Measurements from ENCODE around the gene ABCC4.

ABCC4 gene

GRCh38 chr13:95233026-95233635 lies 68.1 kb downstream of the ABCC4 start:
- in situ Hi-C loops (cut with MboI; ENCODE audit: low sequenced_read_pairs), result no loop called here

- in situ Hi-C loops (cut with MboI; ENCODE audit: low sequenced_read_pairs), result no loop called here
Observed at GRCh38 chr13:95231393-95231792, 69.9 kb downstream of the ABCC4 start.

- in situ Hi-C loops (cut with MboI; ENCODE audit: low sequenced_read_pairs), result no loop called here
Observed at GRCh38 chr13:95229855-95230254, 71.4 kb downstream of the ABCC4 start.

GRCh38 chr13:95228130-95228529 lies 73.1 kb downstream of the ABCC4 start:
- in situ Hi-C loops (cut with MboI; ENCODE audit: low sequenced_read_pairs), result no loop called here

- in situ Hi-C loops (cut with MboI; ENCODE audit: low sequenced_read_pairs), result no loop called here
Observed at GRCh38 chr13:95226932-95227695, 74.1 kb downstream of the ABCC4 start.

- in situ Hi-C loops (cut with MboI; ENCODE audit: low sequenced_read_pairs), result no loop called here
Observed at GRCh38 chr13:95226476-95226875, 74.8 kb downstream of the ABCC4 start.

- in situ Hi-C loops (cut with MboI; ENCODE audit: low sequenced_read_pairs), result no loop called here
Observed at GRCh38 chr13:95226050-95226449, 75.2 kb downstream of the ABCC4 start.

GRCh38 chr13:95224064-95224463 lies 77.2 kb downstream of the ABCC4 start:
- in situ Hi-C loops (cut with MboI; ENCODE audit: low sequenced_read_pairs), result no loop called here

GRCh38 chr13:95222733-95223018 lies 78.6 kb downstream of the ABCC4 start:
- in situ Hi-C loops (cut with MboI; ENCODE audit: low sequenced_read_pairs), result no loop called here

- in situ Hi-C loops (cut with MboI; ENCODE audit: low sequenced_read_pairs), result no loop called here
Observed at GRCh38 chr13:95221971-95222732, 79.1 kb downstream of the ABCC4 start.

- in situ Hi-C loops (cut with MboI; ENCODE audit: low sequenced_read_pairs), result no loop called here
Observed at GRCh38 chr13:95220611-95221010, 80.6 kb downstream of the ABCC4 start.

GRCh38 chr13:95217920-95218830 lies 83.1 kb downstream of the ABCC4 start:
- in situ Hi-C loops (cut with MboI; ENCODE audit: low sequenced_read_pairs), result no loop called here

- in situ Hi-C loops (cut with MboI; ENCODE audit: low sequenced_read_pairs), result no loop called here
Observed at GRCh38 chr13:95216182-95216581, 85.1 kb downstream of the ABCC4 start.

GRCh38 chr13:95212983-95213850 lies 88.0 kb downstream of the ABCC4 start:
- in situ Hi-C loops (cut with MboI; ENCODE audit: low sequenced_read_pairs), result no loop called here

- in situ Hi-C loops (cut with MboI; ENCODE audit: low sequenced_read_pairs), result no loop called here
Observed at GRCh38 chr13:95209109-95209508, 92.1 kb downstream of the ABCC4 start.

- in situ Hi-C loops (cut with MboI; ENCODE audit: low sequenced_read_pairs), result no loop called here
Observed at GRCh38 chr13:95207769-95208366, 93.4 kb downstream of the ABCC4 start.

GRCh38 chr13:95206116-95206515 lies 95.1 kb downstream of the ABCC4 start:
- in situ Hi-C loops (cut with MboI; ENCODE audit: low sequenced_read_pairs), result no loop called here

- in situ Hi-C loops (cut with MboI; ENCODE audit: low sequenced_read_pairs), result no loop called here
Observed at GRCh38 chr13:95204231-95204765, 97.0 kb downstream of the ABCC4 start.
